Right renal cortex interstitium (tissue), 3 donors: ENCODE measurements around the gene AKT2. TPM values are rescaled to one million over a fixed set of nuclear protein-coding genes. Genes with fewer than 3 reads are reported as not detected.
A peak's percentile ranks its signal among the peaks of the same experiment; 100 is the strongest.
"Not testable (repeated sequence)": the region's sequence is repeated elsewhere in the genome, so short reads cannot be mapped to it uniquely, and the experiment has no call there.

Source experiments
- DNase-seq, 3 donors: peaks; one replicate each; pipeline ENCODE4 v3.0.0-alpha.2; 2013; ENCODE audit warnings: low read depth in 3 of 3, low spot score in 2 of 3
- polyA plus RNA-seq, 3 donors: library from polyadenylated mRNA; unstranded; fragments of 120-200 nt; gene quantifications; one replicate each; pipeline ENCODE4 v1.2.1, GENCODE V29; 2013; ENCODE audit not compliant: insufficient read length in 3 of 3

AKT2 gene
- polyA plus RNA-seq, 3 donors, result 119 to 133 (median 126) TPM

- DNase-seq, result no peak
These were observed 61.9 kb downstream of the AKT2 start for GRCh38 chr19:40223135-40223822.

- DNase-seq, result peak; percentile 51 to 71 (median 65)
These were observed 63.1 kb downstream of the AKT2 start for GRCh38 chr19:40221858-40222619.

DNA sequence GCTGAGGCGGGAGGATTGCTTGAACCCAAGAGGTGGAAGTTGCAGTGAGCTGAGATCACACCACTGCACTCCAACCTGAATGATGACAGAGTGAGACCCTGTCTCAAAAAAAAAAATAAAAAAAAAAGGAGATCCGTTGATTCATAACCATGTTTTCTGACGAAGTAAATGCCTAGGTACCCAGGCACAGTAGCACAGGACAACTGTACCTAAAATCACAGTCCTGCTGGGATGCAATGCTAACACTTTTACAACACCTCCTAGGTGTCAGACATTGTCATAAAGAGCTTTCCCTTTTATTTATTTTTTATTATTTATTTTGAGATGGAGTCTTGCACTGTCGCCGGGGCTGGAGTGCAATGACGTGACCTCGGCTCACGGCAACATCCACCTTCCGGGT, 64.5 kb downstream of the AKT2 start:
- DNase-seq, result no peak

- no peak for DNase-seq
These were observed 65.3 kb downstream of the AKT2 start for GRCh38 chr19:40219721-40220276.

DNA sequence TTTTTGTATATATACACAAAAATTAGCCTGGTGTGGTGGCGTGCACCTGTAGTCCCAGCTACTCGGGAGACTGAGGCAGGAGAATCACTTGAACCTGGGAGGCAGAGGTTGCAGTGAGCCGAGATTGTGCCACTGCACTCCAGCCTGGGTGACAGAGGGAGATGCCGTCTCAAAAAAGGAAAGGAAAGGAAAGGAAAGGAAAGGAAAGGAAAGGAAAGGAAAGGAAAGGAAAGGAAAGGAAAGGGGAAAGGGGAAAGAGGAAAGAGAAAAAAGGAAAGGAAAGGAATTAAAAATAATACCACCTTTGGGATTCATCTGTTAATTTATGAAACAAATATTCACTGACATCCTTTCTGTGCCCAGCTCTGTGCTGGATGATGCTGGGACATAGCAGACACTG, 66.1 kb downstream of the AKT2 start:
- DNase-seq, result not testable (repeated sequence)

- no peak for DNase-seq
These were observed 66.9 kb downstream of the AKT2 start, which contains the start of gene TTC9B for GRCh38 chr19:40217934-40218890. TTC9B (minus strand) TSS chr19:40218384; CDS start chr19:40218381, 3 bp downstream.

DNA sequence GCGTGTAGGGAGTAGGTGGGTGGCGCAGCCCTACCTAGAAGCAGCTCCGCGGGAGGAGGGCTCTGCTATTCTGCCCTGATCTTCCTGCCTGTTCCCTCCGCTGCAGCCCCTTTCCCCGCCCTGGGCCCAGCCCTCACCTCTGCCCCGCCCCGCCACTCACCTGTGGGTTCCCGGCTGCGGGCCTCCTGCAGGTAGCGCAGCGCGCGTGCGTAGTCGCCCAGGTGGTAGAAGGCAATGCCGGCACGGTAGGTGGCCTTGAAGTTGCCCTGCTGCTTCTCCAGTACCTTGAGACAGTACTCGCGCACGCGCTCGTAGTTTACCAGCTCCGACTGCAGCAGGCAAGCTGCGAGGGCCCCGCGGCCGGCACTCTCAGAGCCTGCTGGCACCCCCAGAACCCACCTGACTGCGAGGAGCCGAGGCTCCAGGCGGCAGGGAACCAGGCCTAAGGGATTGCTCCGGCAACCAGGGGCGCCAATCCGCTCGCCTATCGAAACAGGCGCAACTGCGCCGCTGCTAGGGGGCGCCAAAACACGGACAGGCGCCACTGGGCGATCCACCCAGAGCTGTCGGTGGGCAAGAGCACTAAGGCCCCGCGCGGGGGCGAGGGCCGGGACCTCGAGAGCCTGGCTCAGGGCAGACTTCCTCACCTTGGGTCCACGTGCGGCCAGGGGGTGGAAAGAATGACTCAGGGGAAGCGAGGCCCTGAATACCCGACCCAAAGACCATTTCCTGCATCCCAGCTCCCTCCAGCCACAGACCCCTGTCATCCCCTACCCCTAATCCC, 67.9 kb downstream of the AKT2 start:
- DNase-seq, result no peak

GRCh38 chr19:40216777-40217026, 68.4 kb downstream of the AKT2 start:
- DNase-seq, result no peak

- no peak for DNase-seq
These were observed 69.0 kb downstream of the AKT2 start for GRCh38 chr19:40216013-40216776.

DNA sequence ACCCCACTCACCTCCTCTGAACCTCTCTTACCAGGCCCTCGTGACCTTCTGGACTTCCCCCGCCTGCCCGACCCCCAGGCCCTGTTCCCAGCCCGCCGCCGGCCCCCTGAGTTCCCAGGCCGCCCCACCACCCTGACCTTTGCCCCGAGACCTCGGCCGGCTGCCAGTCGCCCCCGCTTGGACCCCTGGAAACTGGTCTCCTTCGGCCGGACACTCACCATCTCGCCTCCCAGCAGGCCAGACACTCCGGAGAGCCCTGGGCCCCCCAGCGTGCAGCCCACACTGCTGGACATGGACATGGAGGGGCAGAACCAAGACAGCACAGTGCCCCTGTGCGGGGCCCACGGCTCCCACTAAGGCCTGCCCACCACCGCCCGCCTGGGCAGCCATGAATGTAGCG, 70.2 kb downstream of the AKT2 start:
- no peak for DNase-seq

DNA sequence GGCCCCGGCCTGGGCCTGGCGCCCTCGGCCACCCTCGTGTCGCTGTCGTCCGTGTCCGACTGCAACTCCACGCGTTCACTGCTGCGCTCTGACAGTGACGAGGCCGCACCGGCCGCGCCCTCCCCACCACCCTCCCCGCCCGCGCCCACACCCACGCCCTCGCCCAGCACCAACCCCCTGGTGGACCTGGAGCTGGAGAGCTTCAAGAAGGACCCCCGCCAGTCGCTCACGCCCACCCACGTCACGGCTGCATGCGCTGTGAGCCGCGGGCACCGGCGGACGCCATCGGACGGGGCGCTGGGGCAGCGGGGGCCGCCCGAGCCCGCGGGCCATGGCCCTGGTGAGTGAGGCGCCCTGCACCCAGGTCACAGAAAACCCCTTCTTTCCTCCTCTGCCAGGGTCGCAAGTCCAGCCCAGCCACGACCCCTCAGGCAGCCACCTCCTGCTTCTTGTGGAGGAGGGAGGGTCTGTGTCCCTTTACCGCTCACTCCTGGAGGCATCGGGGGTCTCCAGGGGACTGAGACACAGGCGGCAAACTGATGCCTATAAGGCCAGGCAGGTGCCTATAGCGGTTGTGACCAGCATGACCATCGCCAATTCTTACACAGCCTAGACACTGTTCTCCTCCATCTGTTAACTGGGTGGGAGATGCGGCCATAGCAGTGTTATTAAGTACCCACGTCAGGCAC, 71.1 kb downstream of the AKT2 start:
- no peak for DNase-seq

DNA sequence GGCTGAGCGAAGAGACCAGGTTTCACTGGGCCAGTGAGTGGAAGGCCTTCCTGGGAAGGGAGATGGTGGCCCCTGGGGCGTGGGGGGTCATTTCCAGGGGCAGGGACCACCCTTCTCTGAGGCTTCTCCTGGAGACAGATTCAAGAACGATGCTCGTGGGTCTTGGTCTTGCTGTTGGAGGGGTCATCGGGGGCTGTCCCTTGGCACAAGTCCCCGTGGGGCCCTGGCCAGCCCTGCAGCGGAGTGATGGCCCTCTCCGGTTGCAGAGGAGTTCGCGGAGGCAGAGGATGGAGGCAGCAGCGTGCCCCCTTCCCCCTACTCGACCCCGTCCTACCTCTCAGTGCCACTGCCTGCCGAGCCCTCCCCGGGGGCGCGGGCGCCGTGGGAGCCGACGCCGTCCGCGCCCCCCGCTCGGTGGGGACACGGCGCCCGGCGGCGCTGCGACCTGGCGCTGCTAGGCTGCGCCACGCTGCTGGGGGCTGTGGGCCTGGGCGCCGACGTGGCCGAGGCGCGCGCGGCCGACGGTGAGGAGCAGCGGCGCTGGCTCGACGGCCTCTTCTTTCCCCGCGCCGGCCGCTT, 71.8 kb downstream of the AKT2 start:
- no peak for DNase-seq

GRCh38 chr19:40210889-40211288, 74.3 kb downstream of the AKT2 start:
- no peak for DNase-seq

- DNase-seq, result no peak
These were observed 76.5 kb downstream of the AKT2 start for GRCh38 chr19:40208602-40209001.

DNA sequence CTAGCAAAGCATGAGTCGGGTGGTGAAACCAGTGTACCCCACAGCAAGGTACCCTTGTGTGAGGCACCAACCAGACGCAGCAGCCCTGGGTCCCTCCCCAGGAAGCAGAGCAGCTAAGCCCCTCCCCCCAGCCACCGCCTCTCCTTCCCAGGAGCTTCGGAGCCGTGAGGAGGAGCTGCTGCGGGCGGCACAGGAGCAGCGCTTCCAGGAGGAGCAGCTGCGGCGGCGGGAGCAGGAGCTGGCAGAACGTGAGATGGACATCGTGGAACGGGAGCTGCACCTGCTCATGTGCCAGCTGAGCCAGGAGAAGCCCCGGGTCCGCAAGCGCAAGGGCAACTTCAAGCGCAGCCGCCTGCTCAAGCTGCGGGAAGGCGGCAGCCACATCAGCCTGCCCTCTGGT, 79.4 kb downstream of the AKT2 start:
- DNase-seq, result no peak

- DNase-seq, result no peak
These were observed 80.8 kb downstream of the AKT2 start for GRCh38 chr19:40204381-40204780.

DNA sequence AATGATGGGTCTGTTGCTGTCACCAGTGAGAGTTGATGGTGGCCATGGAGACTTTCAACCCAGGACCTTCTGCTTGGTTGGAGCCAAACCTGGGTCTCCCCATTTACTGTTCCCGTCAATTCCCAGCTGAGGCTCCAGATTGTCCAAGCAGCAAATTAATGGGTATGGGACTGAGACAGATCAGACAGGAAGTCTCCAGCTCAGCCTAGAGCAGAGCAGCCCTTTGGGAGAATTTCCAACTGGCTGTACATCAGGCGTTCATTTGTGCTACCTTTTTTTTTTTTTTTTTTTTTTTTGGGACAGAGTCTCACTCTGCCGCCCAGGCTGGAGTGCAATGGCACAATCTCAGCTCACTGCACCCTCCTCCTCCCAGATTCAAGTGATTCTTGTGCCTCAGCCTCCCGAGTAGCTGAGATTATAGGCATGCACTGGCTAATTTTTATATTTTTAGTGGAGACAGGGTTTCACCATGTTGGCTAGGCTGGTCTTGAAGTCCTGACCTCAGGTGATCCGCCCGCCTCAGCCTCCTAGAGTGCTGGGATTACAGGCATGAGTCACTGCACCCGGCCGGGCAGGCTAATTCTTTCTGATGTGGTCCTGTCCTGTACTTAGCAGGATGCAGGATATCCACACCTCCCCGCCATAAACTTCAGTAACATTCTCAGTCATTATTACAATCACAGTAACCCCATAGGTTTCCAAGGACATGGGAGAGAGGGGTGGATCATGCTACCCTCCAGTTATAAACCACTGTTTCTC, 84.6 kb downstream of the AKT2 start:
- DNase-seq, result no peak
